ENCODE measurements around the gene PRAMEF6. TPM values are rescaled to one million over a fixed set of nuclear protein-coding genes. Genes with fewer than 3 reads are reported as not detected.
"Not testable (repeated sequence)": the region's sequence is repeated elsewhere in the genome, so short reads cannot be mapped to it uniquely, and the experiment has no call there.

PRAMEF6 gene
- not detected in 2 replicates for total RNA-seq
- long read RNA-seq = 0 reads

DNA sequence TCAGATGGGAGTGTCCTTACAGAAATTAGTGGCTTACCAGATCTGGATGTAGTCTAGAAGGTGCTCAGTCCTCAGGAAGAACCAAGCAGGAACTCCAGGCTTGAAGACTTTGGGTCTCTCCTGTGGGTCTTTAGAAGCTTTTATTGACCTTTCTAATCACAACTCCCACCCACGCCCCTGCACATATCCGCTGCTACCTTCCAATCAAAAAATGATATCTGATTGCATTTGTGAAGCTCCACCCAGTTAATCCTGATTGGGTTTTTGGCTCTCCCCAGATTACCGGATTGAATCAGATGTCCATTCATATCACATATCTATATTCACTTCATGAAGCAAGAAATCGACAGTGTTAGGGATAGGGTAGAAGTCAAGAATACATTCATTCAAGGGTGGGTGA lies at the start of gene PRAMEF6:
Gene PRAMEF6, minus strand, starts transcription at position 101 of the 400 bp plus-strand sequence. CDS start 5,062 bp downstream, outside the sequence.
- H3K4me1 Mint-ChIP-seq; H3K27me3 Mint-ChIP-seq (ENCODE audit: low read depth); DNase-seq (ENCODE audit: low read depth, low spot score); H3K9me3 Mint-ChIP-seq; H3K27ac Mint-ChIP-seq (ENCODE audit: unreplicated experiment); H3K4me3 Mint-ChIP-seq; H3K36me3 Mint-ChIP-seq (ENCODE audit: low read depth): not testable (repeated sequence)

DNA sequence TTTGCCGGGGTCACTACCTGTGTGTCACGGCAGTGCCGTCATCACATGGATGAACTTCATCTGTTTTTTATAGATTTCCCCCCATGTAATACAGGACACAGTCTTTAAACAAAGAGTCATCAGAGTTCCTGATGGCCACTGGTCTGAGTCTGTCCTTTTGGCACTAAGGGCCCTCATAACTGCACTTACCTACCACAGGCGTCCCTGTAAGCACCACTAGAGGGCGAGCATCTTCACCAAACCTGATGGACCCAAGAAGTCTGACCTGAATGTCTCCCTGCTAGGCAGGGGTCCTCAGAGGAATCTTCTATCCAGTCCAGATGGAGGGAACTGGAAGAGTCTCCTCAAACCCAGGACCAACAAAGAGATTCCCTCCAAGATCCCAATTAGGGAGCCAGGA lies 23.0 kb downstream of the PRAMEF6 start:
- not testable (repeated sequence) for H3K4me1 Mint-ChIP-seq; H3K36me3 Mint-ChIP-seq (ENCODE audit: low read depth); H3K27ac Mint-ChIP-seq (ENCODE audit: unreplicated experiment); H3K27me3 Mint-ChIP-seq (ENCODE audit: low read depth); H3K4me3 Mint-ChIP-seq; H3K9me3 Mint-ChIP-seq; DNase-seq (ENCODE audit: low read depth, low spot score)

DNA sequence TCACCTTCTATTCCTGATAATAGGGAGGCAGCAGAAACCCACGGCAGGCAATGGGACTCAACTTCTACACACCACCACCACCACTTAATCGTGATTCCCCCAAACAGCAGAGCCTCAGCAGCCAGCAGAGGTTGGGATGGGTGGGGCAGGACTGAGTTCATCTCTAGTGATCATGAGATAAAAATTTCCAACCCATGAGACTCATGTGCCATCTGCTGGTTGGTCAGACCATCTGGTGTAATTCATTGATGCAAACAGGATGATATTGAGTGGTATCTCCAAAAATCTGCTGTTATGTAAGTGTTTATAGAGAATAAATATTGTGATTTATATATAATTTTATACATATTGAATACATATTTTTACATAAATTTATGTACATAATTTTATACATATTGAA lies 25.6 kb downstream of the PRAMEF6 start:
- not testable (repeated sequence) for H3K36me3 Mint-ChIP-seq (ENCODE audit: low read depth); H3K27ac Mint-ChIP-seq (ENCODE audit: unreplicated experiment); DNase-seq (ENCODE audit: low read depth, low spot score); H3K4me1 Mint-ChIP-seq; H3K4me3 Mint-ChIP-seq; H3K27me3 Mint-ChIP-seq (ENCODE audit: low read depth); H3K9me3 Mint-ChIP-seq

DNA sequence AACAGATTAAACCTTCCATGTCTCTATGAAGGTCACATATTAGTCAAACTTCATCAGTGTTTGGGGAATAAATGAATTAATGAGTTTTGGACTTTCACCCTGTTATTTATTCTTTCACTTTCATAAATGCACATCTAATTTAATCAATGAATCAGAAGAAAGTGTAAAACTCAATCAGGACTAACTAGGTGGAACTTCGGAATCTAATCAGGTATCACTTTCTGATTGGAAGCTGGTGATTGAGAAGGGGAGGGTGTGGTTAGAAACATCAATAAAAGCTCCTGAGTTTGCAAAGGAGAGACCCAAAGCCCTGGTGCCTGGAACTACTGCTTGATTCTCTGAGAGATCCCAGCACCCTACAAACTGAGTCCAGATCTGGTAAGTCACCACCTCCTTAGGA lies 31.1 kb downstream of the PRAMEF6 start, which contains the start of gene PRAMEF7:
Gene PRAMEF7, plus strand, starts transcription at position 301 of the 400 bp plus-strand sequence. CDS start 1,083 bp downstream, outside the sequence.
- not testable (repeated sequence) for H3K27me3 Mint-ChIP-seq (ENCODE audit: low read depth); H3K4me1 Mint-ChIP-seq; H3K36me3 Mint-ChIP-seq (ENCODE audit: low read depth); H3K9me3 Mint-ChIP-seq; H3K27ac Mint-ChIP-seq (ENCODE audit: unreplicated experiment); DNase-seq (ENCODE audit: low read depth, low spot score); H3K4me3 Mint-ChIP-seq

DNA sequence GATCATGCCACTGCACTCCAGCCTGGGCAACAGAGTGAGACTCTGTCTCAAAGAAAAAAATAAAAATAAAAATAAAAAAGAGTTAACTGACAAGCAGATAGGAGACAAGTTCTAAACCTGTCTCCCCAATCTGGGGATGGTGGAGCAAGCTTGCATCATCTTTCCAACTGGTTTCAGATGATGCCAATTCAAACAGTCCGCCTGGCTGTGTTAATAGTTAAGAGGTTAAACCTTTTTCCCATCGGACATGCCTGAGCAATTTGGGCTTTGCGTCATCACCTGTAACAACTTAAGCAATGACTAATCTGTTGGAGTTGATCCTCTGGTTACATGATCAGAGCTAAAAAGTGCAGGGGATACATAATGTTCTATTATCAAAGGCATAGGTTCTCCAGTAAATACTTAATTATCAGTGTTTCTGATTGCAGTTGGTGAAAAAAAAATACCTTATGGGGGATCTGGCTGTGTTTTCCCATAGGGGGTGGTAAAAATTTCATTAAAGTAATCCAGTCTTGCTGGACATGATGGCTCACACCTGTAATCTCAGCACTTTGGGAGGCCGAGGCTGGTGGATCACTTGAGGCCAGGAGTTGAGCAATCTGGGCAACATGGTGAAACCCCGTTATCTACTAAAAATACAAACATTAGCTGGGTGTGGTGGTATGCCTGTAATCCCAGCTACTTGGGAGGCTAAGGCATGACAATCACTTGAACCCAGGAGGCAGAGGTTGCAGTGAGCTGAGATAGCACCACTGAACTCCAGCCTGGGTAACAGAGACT lies 43.4 kb downstream of the PRAMEF6 start:
- not testable (repeated sequence) for H3K4me3 Mint-ChIP-seq

DNA sequence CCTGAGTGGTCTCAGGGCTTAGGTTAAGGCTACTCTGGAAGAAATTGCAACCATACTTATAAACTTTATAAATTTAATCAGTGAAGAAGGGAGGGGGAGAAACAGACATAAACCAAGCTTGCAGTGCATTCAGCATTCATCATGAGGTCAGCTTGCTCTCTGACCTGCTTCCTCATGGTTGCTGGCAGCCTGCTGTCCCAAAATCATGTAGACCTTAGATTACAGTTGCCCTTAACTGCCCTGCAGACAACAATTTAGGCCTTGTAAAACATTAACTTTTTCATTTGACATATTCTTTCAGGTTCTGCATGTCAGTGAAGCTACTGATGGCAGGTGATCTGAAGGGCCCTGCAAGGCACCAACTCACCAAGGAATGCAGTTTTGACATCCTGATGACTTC lies 48.2 kb downstream of the PRAMEF6 start:
- H3K9me3 Mint-ChIP-seq; H3K27me3 Mint-ChIP-seq (ENCODE audit: low read depth); H3K27ac Mint-ChIP-seq (ENCODE audit: unreplicated experiment); H3K4me1 Mint-ChIP-seq; H3K4me3 Mint-ChIP-seq; DNase-seq (ENCODE audit: low read depth, low spot score); H3K36me3 Mint-ChIP-seq (ENCODE audit: low read depth): not testable (repeated sequence)

More for the DNA sequence above, 43.4 kb downstream of the PRAMEF6 start:
- not testable (repeated sequence) for H3K36me3 Mint-ChIP-seq (ENCODE audit: low read depth); H3K9me3 Mint-ChIP-seq; DNase-seq (ENCODE audit: low read depth, low spot score); H3K27ac Mint-ChIP-seq (ENCODE audit: unreplicated experiment); H3K4me1 Mint-ChIP-seq; H3K27me3 Mint-ChIP-seq (ENCODE audit: low read depth)

DNA sequence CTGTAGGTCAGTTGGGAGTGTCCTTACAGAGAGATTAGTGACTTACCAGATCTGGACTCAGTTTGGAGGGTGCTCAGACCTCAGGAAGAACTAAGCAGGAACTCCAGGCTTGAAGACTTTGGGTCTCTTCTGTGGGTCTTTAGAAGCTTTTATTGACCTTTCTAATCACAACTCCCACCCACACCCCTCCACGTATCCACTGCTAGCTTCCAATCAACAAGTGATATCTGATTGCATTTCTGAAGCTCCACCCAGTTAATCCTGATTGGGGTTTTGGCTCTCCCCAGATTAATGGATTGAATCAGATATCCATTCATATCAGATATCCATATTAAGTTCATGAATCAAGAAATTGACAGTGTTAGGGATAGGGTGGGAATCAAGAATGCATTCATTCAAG lies 49.2 kb downstream of the PRAMEF6 start, which contains the start of gene PRAMEF10:
Gene PRAMEF10, minus strand, starts transcription at position 101 of the 400 bp plus-strand sequence. CDS start 2,423 bp downstream, outside the sequence.
- H3K27ac Mint-ChIP-seq (ENCODE audit: unreplicated experiment); DNase-seq (ENCODE audit: low read depth, low spot score); H3K36me3 Mint-ChIP-seq (ENCODE audit: low read depth); H3K4me1 Mint-ChIP-seq; H3K9me3 Mint-ChIP-seq; H3K4me3 Mint-ChIP-seq; H3K27me3 Mint-ChIP-seq (ENCODE audit: low read depth): not testable (repeated sequence)

Other genes with a start within 250 kb of the PRAMEF6 start
- not detected in 2 replicates for gene AADACL3, start 231.5 kb downstream of the PRAMEF6 start, total RNA-seq
- not detected in 2 replicates for gene CFAP107, start 201.4 kb downstream of the PRAMEF6 start, total RNA-seq
- gene PRAMEF12, start 173.8 kb downstream of the PRAMEF6 start, total RNA-seq = not detected in 2 replicates
- gene PRAMEF1, start 156.2 kb downstream of the PRAMEF6 start, total RNA-seq = not detected in 2 replicates
- not detected in 2 replicates for gene PRAMEF11, start 116.2 kb downstream of the PRAMEF6 start, total RNA-seq
- not detected in 2 replicates for gene HNRNPCL1, start 98.9 kb downstream of the PRAMEF6 start, total RNA-seq
- gene PRAMEF2, start 90.5 kb downstream of the PRAMEF6 start, total RNA-seq = not detected in 2 replicates
- not detected in 2 replicates for gene PRAMEF4, start 61.4 kb downstream of the PRAMEF6 start, total RNA-seq
- gene PRAMEF10, start 49.3 kb downstream of the PRAMEF6 start, total RNA-seq = not detected in 2 replicates
- not detected in 2 replicates for gene PRAMEF7, start 31.0 kb downstream of the PRAMEF6 start, total RNA-seq
- not detected in 2 replicates for gene PRAMEF27, start 109.0 kb upstream of the PRAMEF6 start, total RNA-seq
- gene HNRNPCL3, start 113.2 kb upstream of the PRAMEF6 start, total RNA-seq = not detected in 2 replicates
- not detected in 2 replicates for gene PRAMEF25, start 123.2 kb upstream of the PRAMEF6 start, total RNA-seq
- not detected in 2 replicates for gene HNRNPCL2, start 169.3 kb upstream of the PRAMEF6 start, total RNA-seq
- not detected in 2 replicates for gene PRAMEF26, start 208.4 kb upstream of the PRAMEF6 start, total RNA-seq
- gene HNRNPCL4, start 218.1 kb upstream of the PRAMEF6 start, total RNA-seq = not detected in 2 replicates
- not detected in 2 replicates for gene PRAMEF9, start 224.3 kb upstream of the PRAMEF6 start, total RNA-seq